Mucosa of rectum (tissue), 2 donors: ENCODE results near the gene SF1.

ENCODE experiments used
- H3K27ac ChIP-seq, 2 donors: one replicate each; pipeline ENCODE4 v1.7.0; 2013; ENCODE audit warnings: inconsistent platforms in 2 of 2, low read depth in 2 of 2, low read length in 2 of 2
- H3K27me3 ChIP-seq, 2 donors: one replicate each; pipeline ENCODE4 v1.7.0; 2013; ENCODE audit warnings: low read length in 2 of 2; ENCODE audit not compliant: control insufficient read depth in 2 of 2, insufficient read depth in 2 of 2
- H3K36me3 ChIP-seq, 2 donors: one replicate each; pipeline ENCODE4 v1.7.0; 2013; ENCODE audit warnings: low read length in 2 of 2; ENCODE audit not compliant: control insufficient read depth in 2 of 2, insufficient read depth in 2 of 2
- H3K4me1 ChIP-seq, 2 donors: one replicate each; pipeline ENCODE4 v1.7.0; 2013; ENCODE audit warnings: low read length in 2 of 2, mild to moderate bottlenecking in 1 of 2; ENCODE audit not compliant: control insufficient read depth in 2 of 2, insufficient read depth in 2 of 2
- H3K4me3 ChIP-seq, 2 donors: one replicate each; pipeline ENCODE4 v1.7.0; 2013; ENCODE audit warnings: low read length in 2 of 2
- H3K9ac ChIP-seq, 2 donors: one replicate each; pipeline ENCODE4 v1.7.0; 2013; ENCODE audit warnings: low read length in 2 of 2, low read depth in 1 of 2, mild to moderate bottlenecking in 1 of 2
- H3K9me3 ChIP-seq, 2 donors: one replicate each; pipeline ENCODE4 v1.7.0; 2013; ENCODE audit warnings: low read length in 2 of 2; ENCODE audit not compliant: control insufficient read depth in 2 of 2
- donor health status: healthy.
- donor health status: Normal muscosa, but diverticular disease.

The SF1 gene

DNA sequence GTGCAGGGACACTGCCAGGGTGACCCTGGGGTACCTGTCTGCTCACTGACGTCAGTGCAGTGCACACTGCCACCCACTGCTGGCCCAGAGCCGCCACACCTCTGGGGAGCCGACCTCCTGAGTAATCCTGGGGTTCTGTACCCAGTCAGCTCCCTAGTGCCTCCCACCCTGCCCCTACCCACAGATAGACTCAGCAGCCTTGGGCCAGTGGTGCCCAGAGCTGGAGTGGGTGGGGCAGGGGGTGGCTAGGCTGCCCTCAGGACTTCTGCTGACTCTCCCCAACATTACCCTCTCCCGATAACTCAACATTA, 61.1 kb downstream of the SF1 start:
- no peak overlapping the region for H3K4me3 ChIP-seq
- H3K9ac ChIP-seq, result no peak overlapping the region
- no peaks in the 10 kb centered on the region for H3K9me3 ChIP-seq
- H3K36me3 ChIP-seq, result no peaks in the 10 kb centered on the region
- no peaks in the 10 kb centered on the region for H3K4me1 ChIP-seq
- peaks cover 59 to 62% of the 10 kb centered on the region in 2 donors for H3K27me3 ChIP-seq
- no peak overlapping the region for H3K27ac ChIP-seq

DNA sequence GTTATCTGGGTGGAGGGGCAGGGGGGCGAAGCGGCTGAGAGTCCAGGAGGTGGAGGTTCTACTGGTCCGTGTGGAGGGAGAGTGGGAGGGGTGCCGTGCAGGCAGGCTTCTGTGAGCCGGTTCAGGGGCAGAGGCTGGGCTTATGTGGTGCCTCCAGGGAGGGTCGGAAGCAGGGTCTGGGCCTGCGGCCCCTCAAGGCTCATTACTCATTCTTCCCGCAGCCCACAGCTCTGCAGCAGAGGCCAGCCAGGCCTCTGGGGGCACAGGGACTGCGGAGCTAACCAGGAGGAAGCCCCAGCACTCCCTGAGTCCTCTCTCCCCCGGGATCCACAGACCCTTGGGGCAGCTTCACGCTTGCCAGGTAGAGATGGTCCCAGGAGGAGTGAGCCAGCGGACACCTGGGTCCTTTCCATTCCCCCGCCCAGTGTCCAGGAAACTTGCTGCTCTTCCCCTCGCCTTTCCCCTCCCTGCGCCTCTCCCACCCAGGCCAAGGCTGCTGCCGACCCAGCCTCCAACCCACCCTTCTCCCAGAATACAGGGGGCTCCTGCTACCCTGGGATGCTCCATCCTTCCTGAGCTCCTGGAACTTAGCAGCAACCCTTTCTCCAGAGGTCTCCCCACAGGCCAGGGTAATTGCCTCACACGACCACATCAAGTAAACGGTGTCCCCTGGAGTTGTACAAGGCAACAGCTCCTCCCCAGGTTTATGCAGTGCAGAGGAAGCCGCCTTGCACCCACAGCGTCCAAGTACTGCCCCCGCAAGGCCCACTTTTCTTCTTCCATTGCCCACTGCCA, 61.7 kb downstream of the SF1 start:
- H3K36me3 ChIP-seq, result no peaks in the 10 kb centered on the region
- peaks cover 58 to 63% of the 10 kb centered on the region in 2 donors for H3K27me3 ChIP-seq
- H3K27ac ChIP-seq, result no peak overlapping the region
- H3K4me3 ChIP-seq, result no peak overlapping the region
- no peaks in the 10 kb centered on the region for H3K9me3 ChIP-seq
- H3K4me1 ChIP-seq, result no peaks in the 10 kb centered on the region
- H3K9ac ChIP-seq, result no peak overlapping the region

DNA sequence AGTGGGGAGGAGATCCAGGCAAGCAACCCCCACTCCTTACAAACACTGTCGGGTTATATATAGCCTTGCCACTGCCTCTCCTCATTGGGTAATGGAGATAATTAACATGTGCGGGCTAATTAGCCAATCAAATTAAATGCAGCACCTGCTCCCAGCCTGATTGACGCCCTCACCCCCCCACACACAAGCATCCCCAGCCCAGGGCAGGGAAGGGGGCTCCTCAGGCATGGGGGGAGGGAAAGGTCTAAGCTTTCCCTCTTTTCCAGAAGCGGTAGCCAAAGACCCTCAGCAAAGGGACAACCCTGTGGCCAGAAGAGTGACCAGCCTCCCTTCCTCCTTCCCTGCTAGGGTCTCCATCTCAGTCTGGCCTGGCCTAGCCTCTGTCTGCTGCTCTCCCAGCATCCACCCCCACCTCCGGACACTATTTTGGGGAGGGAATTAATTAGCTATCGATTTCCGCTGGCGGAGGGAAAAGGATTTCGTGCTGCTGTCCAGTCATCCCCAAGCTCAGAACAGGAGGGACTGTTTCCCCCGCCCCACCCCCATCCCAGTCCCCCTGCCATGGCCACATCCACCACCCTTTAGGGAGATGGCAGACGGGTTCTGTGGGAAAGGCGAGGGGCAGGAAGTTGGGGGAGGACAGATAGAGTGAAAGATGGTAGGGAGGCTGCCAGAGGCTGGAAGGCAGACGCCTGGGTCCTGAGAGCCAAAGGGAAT, 62.4 kb downstream of the SF1 start:
- Histone ChIP-seq H3K4me3 (no peak overlapping the region), H3K27me3 (peaks cover 59 to 63% of the 10 kb centered on the region in 2 donors)

DNA sequence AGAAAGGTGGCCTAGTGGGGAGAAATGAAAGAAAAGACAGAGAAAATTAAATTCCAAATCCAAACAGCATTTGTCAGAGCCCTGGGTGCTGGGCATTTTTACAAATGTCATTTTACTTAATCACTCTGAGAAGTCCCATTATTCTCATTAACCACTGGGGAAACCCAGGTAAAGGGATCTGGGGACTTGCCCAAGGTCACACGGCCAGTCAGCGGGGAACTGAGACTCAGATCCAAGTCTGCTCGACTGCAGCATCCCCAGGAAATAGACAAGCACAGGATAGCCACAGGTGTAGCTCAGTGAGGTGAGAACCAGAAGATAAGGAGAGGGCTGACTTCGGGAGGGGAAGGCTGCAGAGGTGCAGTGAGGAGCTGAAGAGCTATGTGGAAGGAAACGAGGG, 63.2 kb downstream of the SF1 start:
- Histone ChIP-seq H3K9me3 (no peaks in the 10 kb centered on the region), H3K27ac (no peak overlapping the region), H3K4me1 (no peaks in the 10 kb centered on the region), H3K9ac (no peak overlapping the region), H3K27me3 (peaks cover 64 to 69% of the 10 kb centered on the region in 2 donors), H3K4me3 (no peak overlapping the region), H3K36me3 (no peaks in the 10 kb centered on the region)

More for the DNA sequence above, 62.4 kb downstream of the SF1 start:
- H3K9me3 ChIP-seq, result no peaks in the 10 kb centered on the region
- no peak overlapping the region for H3K27ac ChIP-seq
- no peak overlapping the region for H3K9ac ChIP-seq
- no peaks in the 10 kb centered on the region for H3K4me1 ChIP-seq
- H3K36me3 ChIP-seq, result no peaks in the 10 kb centered on the region

DNA sequence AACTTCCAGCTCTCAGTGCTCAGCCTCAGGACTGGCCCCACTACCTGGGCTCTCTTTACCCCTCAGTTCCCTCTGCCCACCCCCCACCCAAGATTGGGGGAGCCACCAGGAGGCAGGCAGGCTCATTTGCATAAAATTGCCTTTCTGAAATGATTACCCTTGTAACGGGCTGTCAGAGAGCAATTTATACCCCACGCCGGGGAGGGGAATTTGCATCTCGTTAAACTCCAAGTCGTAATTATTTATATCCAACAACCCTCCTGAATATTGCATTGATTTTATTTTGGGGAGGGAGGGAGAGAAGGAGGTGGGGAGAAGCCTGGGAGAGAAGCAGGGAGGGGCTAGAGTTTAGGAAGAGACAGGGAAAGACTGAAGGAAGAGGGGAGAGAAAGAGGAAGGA, 63.7 kb downstream of the SF1 start:
- Histone ChIP-seq H3K9me3 (no peaks in the 10 kb centered on the region), H3K36me3 (no peaks in the 10 kb centered on the region), H3K9ac (no peak overlapping the region), H3K4me3 (no peak overlapping the region), H3K27ac (no peak overlapping the region), H3K27me3 (peaks cover 64 to 70% of the 10 kb centered on the region in 2 donors), H3K4me1 (no peaks in the 10 kb centered on the region)
